ENCODE measurements around the gene ZNF385D.

The ZNF385D gene

GRCh38 chr3:21528291-21528995 lies 222.6 kb downstream of the ZNF385D start:
- H3K27ac ChIP-seq (ENCODE audit: low read length, poor library complexity, severe bottlenecking): no peak overlapping the region
- 72% methylated on average over 2 of the region's 2 CpGs for WGBS
- H2BK12ac ChIP-seq (ENCODE audit: low read length in 2 of 2): no peak overlapping the region

GRCh38 chr3:21526461-21526860 lies 224.5 kb downstream of the ZNF385D start:
- Histone ChIP-seq H3K4ac (ENCODE audit: low read depth in 1 of 2, low read length in 2 of 2) (no peak overlapping the region), H4K8ac (ENCODE audit: low read length) (no peak overlapping the region), H4K91ac (ENCODE audit: low read length) (no peak overlapping the region), H3K4me1 (ENCODE audit: control insufficient read depth, insufficient read depth, low read depth, low read length) (no peaks in the 10 kb centered on the region), H3K14ac (ENCODE audit: low read length in 2 of 2) (no peak overlapping the region), H3K27ac (ENCODE audit: low read length, poor library complexity, severe bottlenecking) (no peak overlapping the region), H2AFZ (ENCODE audit: low read depth, low read length) (no peak overlapping the region), H3K36me3 (ENCODE audit: control insufficient read depth in 1 of 2, insufficient read depth in 2 of 2, low read depth in 1 of 2, low read length in 2 of 2) (peaks cover 0 to 5% of the 10 kb centered on the region in 2 experiments), H2BK12ac (ENCODE audit: low read length in 2 of 2) (no peak overlapping the region), H3K9ac (ENCODE audit: low read length) (no peak overlapping the region), H2BK5ac (ENCODE audit: low read depth, low read length, poor library complexity, severe bottlenecking) (no peak overlapping the region), H3K4me2 (ENCODE audit: low read length, poor library complexity, severe bottlenecking) (no peak overlapping the region), H3K27me3 (ENCODE audit: control insufficient read depth in 1 of 2, insufficient read depth in 1 of 2, low read length in 2 of 2) (no peaks in the 10 kb centered on the region), H3K4me3 (ENCODE audit: insufficient read depth in 1 of 2, low read depth in 1 of 2, low read length in 2 of 2) (no peak overlapping the region), H3K9me3 (ENCODE audit: control insufficient read depth, low read length) (no peaks in the 10 kb centered on the region), H3K79me1 (replicated peaks; ENCODE audit: low read length, poor library complexity, severe bottlenecking) (no peaks in the 10 kb centered on the region), H2AK5ac (ENCODE audit: low read length, severe bottlenecking) (no peak overlapping the region), H2BK120ac (ENCODE audit: low read depth, low read length) (no peak overlapping the region), H3K23ac (ENCODE audit: low read length in 2 of 2) (no peak overlapping the region), H2BK15ac (ENCODE audit: low read depth, poor library complexity, severe bottlenecking) (no peak overlapping the region), H3K18ac (ENCODE audit: low read depth in 1 of 2, low read length in 2 of 2) (no peak overlapping the region)
- DNase-seq: no peak
- WGBS: no CpG with 5 or more reads among the region's 4 CpGs

More at GRCh38 chr3:21528291-21528995, 222.6 kb downstream of the ZNF385D start:
- no peak for DNase-seq
- no peak overlapping the region for H3K23ac ChIP-seq (ENCODE audit: low read length in 2 of 2)
- no peak overlapping the region for H3K9ac ChIP-seq (ENCODE audit: low read length)
- no peak overlapping the region for H3K14ac ChIP-seq (ENCODE audit: low read length in 2 of 2)
- no peak overlapping the region for H2BK5ac ChIP-seq (ENCODE audit: low read depth, low read length, poor library complexity, severe bottlenecking)
- no peak overlapping the region for H4K91ac ChIP-seq (ENCODE audit: low read length)
- no peak overlapping the region for H2BK120ac ChIP-seq (ENCODE audit: low read depth, low read length)
- H3K4me3 ChIP-seq (ENCODE audit: insufficient read depth in 1 of 2, low read depth in 1 of 2, low read length in 2 of 2): no peak overlapping the region
- no peaks in the 10 kb centered on the region for H3K27me3 ChIP-seq (ENCODE audit: control insufficient read depth in 1 of 2, insufficient read depth in 1 of 2, low read length in 2 of 2)
- no peak overlapping the region for H2AK5ac ChIP-seq (ENCODE audit: low read length, severe bottlenecking)
- no peak overlapping the region for H2BK15ac ChIP-seq (ENCODE audit: low read depth, poor library complexity, severe bottlenecking)
- no peaks in the 10 kb centered on the region for H3K9me3 ChIP-seq (ENCODE audit: control insufficient read depth, low read length)
- H3K79me1 ChIP-seq (replicated peaks; ENCODE audit: low read length, poor library complexity, severe bottlenecking): no peaks in the 10 kb centered on the region
- H3K4ac ChIP-seq (ENCODE audit: low read depth in 1 of 2, low read length in 2 of 2): no peak overlapping the region
- no peak overlapping the region for H3K18ac ChIP-seq (ENCODE audit: low read depth in 1 of 2, low read length in 2 of 2)
- no peak overlapping the region for H4K8ac ChIP-seq (ENCODE audit: low read length)
- H2AFZ ChIP-seq (ENCODE audit: low read depth, low read length): no peak overlapping the region
- peaks cover 0 to 8% of the 10 kb centered on the region in 2 experiments for H3K36me3 ChIP-seq (ENCODE audit: control insufficient read depth in 1 of 2, insufficient read depth in 2 of 2, low read depth in 1 of 2, low read length in 2 of 2)
- no peak overlapping the region for H3K4me2 ChIP-seq (ENCODE audit: low read length, poor library complexity, severe bottlenecking)
- no peaks in the 10 kb centered on the region for H3K4me1 ChIP-seq (ENCODE audit: control insufficient read depth, insufficient read depth, low read depth, low read length)

- Histone ChIP-seq H2BK5ac (ENCODE audit: low read depth, low read length, poor library complexity, severe bottlenecking) (no peak overlapping the region), H3K27ac (ENCODE audit: low read length, poor library complexity, severe bottlenecking) (no peak overlapping the region), H3K27me3 (ENCODE audit: control insufficient read depth in 1 of 2, insufficient read depth in 1 of 2, low read length in 2 of 2) (no peaks in the 10 kb centered on the region), H3K9me3 (ENCODE audit: control insufficient read depth, low read length) (no peaks in the 10 kb centered on the region), H2AFZ (ENCODE audit: low read depth, low read length) (no peak overlapping the region), H4K91ac (ENCODE audit: low read length) (no peak overlapping the region), H3K36me3 (ENCODE audit: control insufficient read depth in 1 of 2, insufficient read depth in 2 of 2, low read depth in 1 of 2, low read length in 2 of 2) (no peaks in the 10 kb centered on the region), H4K8ac (ENCODE audit: low read length) (no peak overlapping the region), H2AK5ac (ENCODE audit: low read length, severe bottlenecking) (no peak overlapping the region), H3K79me1 (replicated peaks; ENCODE audit: low read length, poor library complexity, severe bottlenecking) (no peaks in the 10 kb centered on the region), H3K14ac (ENCODE audit: low read length in 2 of 2) (no peak overlapping the region), H3K18ac (ENCODE audit: low read depth in 1 of 2, low read length in 2 of 2) (no peak overlapping the region), H3K23ac (ENCODE audit: low read length in 2 of 2) (no peak overlapping the region), H3K4me3 (ENCODE audit: insufficient read depth in 1 of 2, low read depth in 1 of 2, low read length in 2 of 2) (no peak overlapping the region), H2BK120ac (ENCODE audit: low read depth, low read length) (no peak overlapping the region), H2BK15ac (ENCODE audit: low read depth, poor library complexity, severe bottlenecking) (no peak overlapping the region), H3K4ac (ENCODE audit: low read depth in 1 of 2, low read length in 2 of 2) (no peak overlapping the region), H3K9ac (ENCODE audit: low read length) (no peak overlapping the region), H3K4me1 (ENCODE audit: control insufficient read depth, insufficient read depth, low read depth, low read length) (no peaks in the 10 kb centered on the region), H2BK12ac (ENCODE audit: low read length in 2 of 2) (no peak overlapping the region), H3K4me2 (ENCODE audit: low read length, poor library complexity, severe bottlenecking) (no peak overlapping the region)
- no peak for DNase-seq
- 91% methylated on average over 2 of the region's 2 CpGs for WGBS
Measured at GRCh38 chr3:21524133-21524532, 226.9 kb downstream of the ZNF385D start.

GRCh38 chr3:21520106-21520963 lies 230.7 kb downstream of the ZNF385D start:
- no peak for DNase-seq
- H4K91ac ChIP-seq (ENCODE audit: low read length): no peak overlapping the region
- no peaks in the 10 kb centered on the region for H3K9me3 ChIP-seq (ENCODE audit: control insufficient read depth, low read length)
- H2BK120ac ChIP-seq (ENCODE audit: low read depth, low read length): no peak overlapping the region
- H3K14ac ChIP-seq (ENCODE audit: low read length in 2 of 2): no peak overlapping the region
- H2BK12ac ChIP-seq (ENCODE audit: low read length in 2 of 2): no peak overlapping the region
- no peak overlapping the region for H3K27ac ChIP-seq (ENCODE audit: low read length, poor library complexity, severe bottlenecking)
- no peaks in the 10 kb centered on the region for H3K27me3 ChIP-seq (ENCODE audit: control insufficient read depth in 1 of 2, insufficient read depth in 1 of 2, low read length in 2 of 2)
- H3K4ac ChIP-seq (ENCODE audit: low read depth in 1 of 2, low read length in 2 of 2): no peak overlapping the region
- H4K8ac ChIP-seq (ENCODE audit: low read length): no peak overlapping the region
- no peak overlapping the region for H3K9ac ChIP-seq (ENCODE audit: low read length)
- no peak overlapping the region for H2AFZ ChIP-seq (ENCODE audit: low read depth, low read length)
- no peak overlapping the region for H2BK15ac ChIP-seq (ENCODE audit: low read depth, poor library complexity, severe bottlenecking)
- H3K79me1 ChIP-seq (replicated peaks; ENCODE audit: low read length, poor library complexity, severe bottlenecking): no peaks in the 10 kb centered on the region
- H3K4me3 ChIP-seq (ENCODE audit: insufficient read depth in 1 of 2, low read depth in 1 of 2, low read length in 2 of 2): no peak overlapping the region
- no peak overlapping the region for H2BK5ac ChIP-seq (ENCODE audit: low read depth, low read length, poor library complexity, severe bottlenecking)
- no peaks in the 10 kb centered on the region for H3K4me1 ChIP-seq (ENCODE audit: control insufficient read depth, insufficient read depth, low read depth, low read length)
- H3K18ac ChIP-seq (ENCODE audit: low read depth in 1 of 2, low read length in 2 of 2): no peak overlapping the region
- H2AK5ac ChIP-seq (ENCODE audit: low read length, severe bottlenecking): no peak overlapping the region
- H3K23ac ChIP-seq (ENCODE audit: low read length in 2 of 2): no peak overlapping the region
- H3K36me3 ChIP-seq (ENCODE audit: control insufficient read depth in 1 of 2, insufficient read depth in 2 of 2, low read depth in 1 of 2, low read length in 2 of 2): no peaks in the 10 kb centered on the region
- 45% methylated on average over 2 of the region's 4 CpGs for WGBS
- no peak overlapping the region for H3K4me2 ChIP-seq (ENCODE audit: low read length, poor library complexity, severe bottlenecking)
